Measurements from ENCODE around the gene UFM1. TPM values are rescaled to one million over a fixed set of nuclear protein-coding genes. Genes with fewer than 3 reads are reported as not detected.

The UFM1 gene
- total and polyA plus RNA-seq, 2 donors (not counting 3 experiments of a cell fraction or from before 2014, with no cell fraction given) = 16.8 to 51.5 TPM

DNA sequence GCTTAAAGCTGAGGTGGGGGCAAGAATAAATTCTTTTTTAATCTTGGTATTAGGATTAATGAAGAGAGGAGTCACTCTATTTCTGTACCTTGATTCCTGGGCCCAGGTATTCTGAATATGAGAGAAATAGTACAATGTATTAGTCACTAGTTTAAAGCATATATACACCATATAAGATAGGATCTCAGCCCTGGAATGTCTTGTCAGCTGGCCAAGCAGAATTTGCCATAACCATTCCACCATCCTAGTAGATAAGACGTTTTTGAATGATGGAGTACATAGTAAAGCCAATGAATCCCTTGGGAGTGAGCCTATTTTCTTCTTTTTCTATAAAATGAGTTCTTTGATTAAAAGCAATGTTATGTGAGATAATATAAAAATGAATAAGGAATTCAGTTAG lies 55.6 kb downstream of the UFM1 start:
- no peak overlapping the region for H3K4me3 ChIP-seq (replicated peaks in 1 of 3; ENCODE audit: insufficient read depth in 1 of 3, low read depth in 1 of 3, low read length in 3 of 3)
- no peak for TF ChIP-seq GATA2 (IDR thresholded peaks at IDR 0.05; ENCODE audit: insufficient read depth, insufficient read length, low read depth, low read length)
- no peak for TF ChIP-seq JUN (IDR thresholded peaks at IDR 0.05; ENCODE audit: borderline replicate concordance, insufficient read depth, insufficient read length, low read depth)
- TF ChIP-seq POLR2A (IDR thresholded peaks at IDR 0.05; ENCODE audit: low read depth, low read length) = no peak
- no peak for TF ChIP-seq MYC (IDR thresholded peaks at IDR 0.05; ENCODE audit: low read depth, low read length)
- no peak for TF ChIP-seq EZH2 (IDR thresholded peaks at IDR 0.05; ENCODE audit: borderline replicate concordance, low read depth, low read length, severe bottlenecking)
- TF ChIP-seq MAX (IDR thresholded peaks at IDR 0.05; ENCODE audit: insufficient read depth, insufficient read length) = no peak
- TF ChIP-seq POLR2AphosphoS5 (IDR thresholded peaks at IDR 0.05; ENCODE audit: insufficient read depth, low read depth, low read length) = no peak
- no peak for TF ChIP-seq FOS (IDR thresholded peaks at IDR 0.05; ENCODE audit: borderline replicate concordance, insufficient read depth, low read length)
- H3K36me3 ChIP-seq (ENCODE audit: control insufficient read depth in 2 of 2, extremely low read depth in 1 of 2, insufficient read depth in 2 of 2, low read length in 2 of 2) = no peaks in the 10 kb centered on the region
- no peak overlapping the region for H3K9ac ChIP-seq (replicated peaks; ENCODE audit: extremely low read depth, insufficient read depth, low read length)
- no peaks in the 10 kb centered on the region for H4K20me1 ChIP-seq (replicated peaks; ENCODE audit: control insufficient read depth, extremely low read depth, insufficient read depth, low read length)
- H3K79me2 ChIP-seq (ENCODE audit: control insufficient read depth, insufficient read depth, low read length) = no peaks in the 10 kb centered on the region
- no peak overlapping the region for H3K27ac ChIP-seq (ENCODE audit: insufficient read depth, low read depth, low read length)
- POLR2A ChIA-PET = no interaction called here
- H3K9me1 ChIP-seq (replicated peaks; ENCODE audit: control insufficient read depth, extremely low read depth, insufficient read depth, low read length) = no peaks in the 10 kb centered on the region
- no peak for DNase-seq (ENCODE audit: low read depth, low spot score)
- no peak for FAIRE-seq
- no peaks in the 10 kb centered on the region for H3K4me1 ChIP-seq (ENCODE audit: control insufficient read depth, extremely low read depth, insufficient read depth, low read length)
- intact Hi-C loops (cut with micrococcal nuclease) = no loop called here
- H2AFZ ChIP-seq (ENCODE audit: low read depth, low read length) = no peak overlapping the region
- no peak overlapping the region for H3K4me2 ChIP-seq (ENCODE audit: insufficient read depth, low read length)
- H3K9me3 ChIP-seq (replicated peaks; ENCODE audit: control insufficient read depth, insufficient read depth, low read length) = no peaks in the 10 kb centered on the region
- CTCF ChIA-PET = no interaction called here
- dilution Hi-C loops (cut with MboI; ENCODE audit: extremely low pct_ligation_motif_present, low sequenced_read_pairs) = no loop called here
- peaks cover 0 to 2% of the 10 kb centered on the region in 2 experiments for H3K27me3 ChIP-seq (ENCODE audit: control insufficient read depth in 2 of 2, insufficient read depth in 2 of 2, low read length in 2 of 2)
- no TSS peak for BruUV-seq (replicated peaks)

DNA sequence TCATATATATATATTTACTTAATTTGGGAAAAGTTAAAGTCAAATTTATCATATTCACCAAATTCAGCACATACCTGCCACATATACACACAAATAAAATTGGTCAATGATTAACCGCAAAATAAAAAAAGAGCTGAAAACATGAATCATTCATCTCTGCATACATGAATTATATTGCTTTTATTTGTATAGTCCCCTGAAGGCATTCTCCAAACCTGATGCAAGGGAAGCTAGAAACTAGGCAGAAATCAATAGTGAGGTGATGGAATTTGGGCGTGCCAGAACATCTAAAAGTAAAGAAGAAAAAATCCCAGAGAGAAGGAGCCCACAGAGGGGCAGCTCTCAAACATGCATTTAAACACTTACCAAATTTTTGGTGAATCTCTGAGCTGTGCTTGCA lies 60.1 kb downstream of the UFM1 start:
- FAIRE-seq (no peak), DNase-seq (ENCODE audit: low read depth, low spot score) (no peak)
- intact Hi-C loops (cut with micrococcal nuclease) = no loop called here
- H4K20me1 ChIP-seq (replicated peaks; ENCODE audit: control insufficient read depth, extremely low read depth, insufficient read depth, low read length) = no peaks in the 10 kb centered on the region
- no peaks in the 10 kb centered on the region for H3K36me3 ChIP-seq (ENCODE audit: control insufficient read depth in 2 of 2, extremely low read depth in 1 of 2, insufficient read depth in 2 of 2, low read length in 2 of 2)
- no peak overlapping the region for H3K4me2 ChIP-seq (ENCODE audit: insufficient read depth, low read length)
- H3K4me1 ChIP-seq (ENCODE audit: control insufficient read depth, extremely low read depth, insufficient read depth, low read length) = no peaks in the 10 kb centered on the region
- no peak overlapping the region for H2AFZ ChIP-seq (ENCODE audit: low read depth, low read length)
- ChIA-PET CTCF (no interaction called here), POLR2A (no interaction called here)
- no peak overlapping the region for H3K27ac ChIP-seq (ENCODE audit: insufficient read depth, low read depth, low read length)
- no peaks in the 10 kb centered on the region for H3K9me3 ChIP-seq (replicated peaks; ENCODE audit: control insufficient read depth, insufficient read depth, low read length)
- no peaks in the 10 kb centered on the region for H3K27me3 ChIP-seq (ENCODE audit: control insufficient read depth in 2 of 2, insufficient read depth in 2 of 2, low read length in 2 of 2)
- TF ChIP-seq GATA2 (IDR thresholded peaks at IDR 0.05; ENCODE audit: insufficient read depth, insufficient read length, low read depth, low read length) = no peak
- no peak for TF ChIP-seq POLR2AphosphoS5 (IDR thresholded peaks at IDR 0.05; ENCODE audit: insufficient read depth, low read depth, low read length)
- no peak for TF ChIP-seq FOS (IDR thresholded peaks at IDR 0.05; ENCODE audit: borderline replicate concordance, insufficient read depth, low read length)
- no peak for TF ChIP-seq MAX (IDR thresholded peaks at IDR 0.05; ENCODE audit: insufficient read depth, insufficient read length)
- no peak for TF ChIP-seq EZH2 (IDR thresholded peaks at IDR 0.05; ENCODE audit: borderline replicate concordance, low read depth, low read length, severe bottlenecking)
- no peak for TF ChIP-seq CTCF (IDR thresholded peaks at IDR 0.05; ENCODE audit: extremely low read depth in 1 of 2, insufficient read depth in 1 of 2, low read depth in 1 of 2, low read length in 2 of 2)
- TF ChIP-seq JUN (IDR thresholded peaks at IDR 0.05; ENCODE audit: borderline replicate concordance, insufficient read depth, insufficient read length, low read depth) = no peak
- no peak for TF ChIP-seq MYC (IDR thresholded peaks at IDR 0.05; ENCODE audit: low read depth, low read length)
- TF ChIP-seq POLR2A (IDR thresholded peaks at IDR 0.05; ENCODE audit: low read depth, low read length) = no peak
- no TSS peak for BruUV-seq (replicated peaks)
- H3K4me3 ChIP-seq (replicated peaks in 1 of 3; ENCODE audit: insufficient read depth in 1 of 3, low read depth in 1 of 3, low read length in 3 of 3) = no peak overlapping the region
- H3K9ac ChIP-seq (replicated peaks; ENCODE audit: extremely low read depth, insufficient read depth, low read length) = no peak overlapping the region
- no peaks in the 10 kb centered on the region for H3K9me1 ChIP-seq (replicated peaks; ENCODE audit: control insufficient read depth, extremely low read depth, insufficient read depth, low read length)
- no peaks in the 10 kb centered on the region for H3K79me2 ChIP-seq (ENCODE audit: control insufficient read depth, insufficient read depth, low read length)
- dilution Hi-C loops (cut with MboI; ENCODE audit: extremely low pct_ligation_motif_present, low sequenced_read_pairs) = no loop called here

All from endothelial cell of umbilical vein (primary cell).